T follicular helper cell (primary cell): ENCODE results near the gene PALM3.

Experiments
- DNase-seq: peaks from one replicate; pipeline ENCODE4 v3.0.0-alpha.2; 2020; ENCODE audit warnings: low read depth

The PALM3 gene

DNA sequence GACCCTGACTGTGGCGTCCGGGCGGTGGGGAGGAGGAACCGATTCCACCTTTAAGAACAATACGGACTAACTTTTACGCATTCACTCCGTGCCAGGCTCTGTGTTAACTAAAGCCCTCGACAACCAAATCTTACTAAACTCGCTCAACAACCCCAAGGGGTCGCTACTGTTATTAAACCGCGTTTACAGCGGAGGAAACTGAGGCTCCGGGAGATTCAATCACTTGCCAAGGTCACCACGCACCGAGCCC, 27.5 kb upstream of the PALM3 start:
- no peak for DNase-seq

- DNase-seq, result no peak
These were observed 26.9 kb upstream of the PALM3 start for GRCh38 chr19:14088634-14089411.

- DNase-seq, result no peak
These were observed 24.2 kb upstream of the PALM3 start for GRCh38 chr19:14086098-14086497.

GRCh38 chr19:14085309-14085995, 23.6 kb upstream of the PALM3 start, which contains the start of gene C19orf67:
C19orf67 (minus strand) TSS chr19:14085783; CDS start chr19:14085627, 156 bp downstream.
- no peak for DNase-seq

GRCh38 chr19:14082675-14082960, 20.7 kb upstream of the PALM3 start:
- DNase-seq, result no peak

DNA sequence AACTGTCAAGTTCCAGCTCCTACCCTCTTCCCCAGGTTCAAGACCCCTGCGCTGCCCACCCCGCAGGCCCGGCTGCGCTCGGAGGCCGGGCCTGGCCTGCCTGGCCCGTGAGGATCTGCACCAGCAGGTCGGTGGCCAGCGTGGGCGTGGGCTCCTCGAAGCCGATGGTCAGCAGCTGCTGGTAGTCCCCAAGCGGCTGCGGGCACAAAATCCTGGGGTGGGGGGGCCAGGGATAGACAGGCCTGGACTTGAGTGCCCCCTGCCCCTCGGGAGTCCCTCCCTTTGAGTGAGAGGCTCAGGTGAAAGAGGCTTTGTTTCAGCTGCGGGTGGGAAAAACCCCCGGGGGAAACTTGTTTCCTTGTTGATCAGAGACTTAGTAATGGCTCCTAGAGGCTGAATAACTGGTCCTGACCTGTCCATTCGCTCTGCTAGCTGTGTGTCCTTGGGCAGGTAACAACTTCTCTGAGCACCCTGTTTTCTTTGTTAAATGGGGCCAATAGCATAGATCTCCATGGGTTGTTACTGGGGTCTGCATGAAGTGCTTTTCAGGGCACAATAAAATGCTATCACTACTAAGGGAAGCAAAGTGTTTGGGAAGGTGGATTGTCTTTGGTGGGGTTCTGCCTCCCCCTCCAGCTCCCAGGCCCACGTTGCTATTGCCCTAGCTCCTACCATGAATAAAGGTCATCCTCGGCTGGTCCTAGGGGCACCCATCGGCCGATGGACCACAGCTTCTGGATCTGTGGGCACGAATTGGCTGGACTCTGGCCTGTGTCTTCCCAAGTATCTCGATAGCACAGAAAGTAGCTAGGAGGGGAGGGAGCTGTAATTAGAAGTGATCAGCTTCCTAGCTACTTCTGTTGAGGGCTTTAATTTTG, 20.2 kb upstream of the PALM3 start:
- no peak for DNase-seq

GRCh38 chr19:14080887-14081796, 19.3 kb upstream of the PALM3 start:
- DNase-seq, result peak; percentile 99

DNA sequence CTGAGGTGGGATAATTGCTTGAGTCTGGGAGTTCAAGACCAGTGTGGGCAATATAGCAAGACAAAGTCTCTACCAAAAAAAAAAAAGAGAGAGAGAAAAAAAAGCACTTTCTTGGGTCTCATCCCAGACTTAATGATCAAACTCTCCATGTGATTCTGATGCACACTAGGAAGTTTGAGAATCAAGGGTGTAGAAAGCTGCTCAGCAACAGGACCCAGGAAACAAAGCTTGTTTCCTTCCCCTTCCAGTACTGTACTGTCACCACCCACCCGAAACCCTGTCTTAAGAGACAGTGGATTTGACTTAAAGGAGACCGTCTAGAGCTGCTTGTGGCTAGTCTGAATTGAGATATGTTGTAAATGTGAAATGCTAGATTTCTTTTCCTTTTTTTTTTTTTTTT, 16.5 kb upstream of the PALM3 start:
- no peak for DNase-seq

DNA sequence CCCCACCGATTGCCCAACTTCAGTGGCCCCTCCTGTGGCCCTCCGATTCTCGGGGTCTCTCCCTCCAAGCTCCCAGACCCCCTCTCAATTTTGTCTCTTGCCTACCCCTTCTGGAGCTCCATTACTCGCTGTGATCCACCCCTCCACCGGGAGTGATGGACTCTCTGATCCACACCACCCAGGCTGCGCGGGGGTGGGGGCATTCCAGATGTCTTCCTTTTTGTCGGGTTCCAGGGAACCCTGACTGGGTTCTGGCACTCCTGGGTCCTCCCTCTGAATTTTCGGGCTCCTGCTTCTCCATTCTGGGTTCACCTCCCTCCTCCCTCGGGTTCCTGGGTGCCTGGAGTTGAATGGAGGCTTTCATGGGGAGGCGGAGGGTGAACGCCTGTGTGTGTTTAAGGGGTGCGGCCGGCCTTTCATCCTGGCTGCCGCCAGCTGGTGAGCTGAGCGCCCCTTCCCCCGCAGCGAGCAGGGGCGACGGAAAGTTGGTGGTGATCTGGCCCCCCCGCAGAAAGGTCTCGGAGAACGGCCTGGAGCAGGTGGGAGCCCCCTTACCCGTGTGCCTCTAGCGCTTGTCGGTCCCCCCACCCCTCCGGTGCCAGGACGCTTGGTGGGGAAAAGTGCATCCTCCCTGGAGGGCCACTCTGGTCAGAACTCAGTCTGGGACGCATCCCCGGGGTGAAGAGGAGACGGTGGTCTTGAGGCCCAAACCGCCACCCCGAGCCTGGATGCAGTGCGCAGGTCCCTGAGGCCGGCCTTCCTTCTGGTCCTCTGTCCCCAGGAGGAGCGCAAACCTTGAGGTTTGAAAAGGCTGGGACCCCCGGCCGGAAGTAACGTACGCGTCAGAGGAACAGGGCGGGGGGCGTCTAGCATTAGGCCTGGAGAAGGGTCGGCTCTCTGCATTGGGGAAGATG, 12.3 kb upstream of the PALM3 start:
- no peak for DNase-seq

GRCh38 chr19:14073261-14073924, 11.5 kb upstream of the PALM3 start:
- peak; percentile 59 for DNase-seq

- no peak for DNase-seq
These were observed 10.8 kb upstream of the PALM3 start, which contains the start of gene MISP3 for GRCh38 chr19:14072535-14073260. MISP3 (plus strand) TSS chr19:14072786; CDS start chr19:14073310, 524 bp downstream.

DNA sequence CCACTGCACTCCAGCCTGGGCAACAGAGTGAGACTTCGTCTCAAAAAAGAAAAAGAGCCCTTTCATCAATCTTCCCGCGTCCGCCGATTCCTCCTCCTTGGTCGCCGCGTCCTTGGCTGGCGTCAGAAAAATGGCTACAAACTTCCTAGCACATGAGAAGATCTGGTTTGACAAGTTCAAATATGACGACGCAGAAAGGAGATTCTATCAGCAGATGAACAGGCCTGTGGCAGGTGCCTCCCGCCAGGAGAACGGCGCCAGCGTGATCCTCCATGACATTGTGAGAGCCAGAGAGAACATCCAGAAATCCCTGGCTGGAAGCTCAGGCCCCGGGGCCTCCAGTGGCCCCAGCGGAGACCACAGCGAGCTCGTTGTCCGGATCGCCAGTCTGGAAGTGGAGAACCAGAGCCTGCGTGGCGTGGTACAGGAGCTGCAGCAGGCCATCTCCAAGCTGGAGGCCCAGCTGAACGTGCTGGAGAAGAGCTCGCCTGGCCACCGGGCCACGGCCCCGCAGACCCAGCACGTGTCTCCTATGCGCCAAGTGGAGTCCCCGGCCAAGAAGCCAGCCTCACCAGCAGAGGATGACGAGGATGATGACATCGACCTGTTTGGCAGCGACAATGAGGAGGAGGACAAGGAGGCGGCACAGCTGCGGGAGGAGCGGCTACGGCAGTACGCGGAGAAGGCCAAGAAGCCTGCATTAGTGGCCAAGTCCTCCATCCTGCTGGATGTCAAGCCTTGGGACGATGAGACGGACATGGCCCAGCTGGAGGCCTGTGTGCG, 8.6 kb upstream of the PALM3 start:
- no peak for DNase-seq

DNA sequence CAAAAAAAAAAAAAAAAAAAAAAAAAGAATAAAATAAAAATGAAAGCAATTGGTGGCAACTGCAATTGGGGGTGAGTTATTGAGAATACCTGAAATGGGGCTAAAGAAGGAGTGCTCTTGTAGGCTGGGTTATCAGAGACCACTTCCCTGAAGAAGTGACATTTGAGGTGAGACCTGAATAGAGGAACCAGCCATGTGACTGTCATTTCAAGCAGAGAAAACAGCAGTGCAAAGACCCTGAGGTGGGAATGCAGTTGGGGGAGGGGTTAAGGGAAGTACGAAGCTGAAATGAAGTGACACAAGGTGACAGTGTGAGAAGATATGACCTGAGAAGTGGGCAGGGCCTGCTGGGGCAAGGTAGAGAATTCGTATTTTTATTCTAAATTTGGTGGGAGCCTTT, 4.3 kb upstream of the PALM3 start:
- DNase-seq, result no peak

DNA sequence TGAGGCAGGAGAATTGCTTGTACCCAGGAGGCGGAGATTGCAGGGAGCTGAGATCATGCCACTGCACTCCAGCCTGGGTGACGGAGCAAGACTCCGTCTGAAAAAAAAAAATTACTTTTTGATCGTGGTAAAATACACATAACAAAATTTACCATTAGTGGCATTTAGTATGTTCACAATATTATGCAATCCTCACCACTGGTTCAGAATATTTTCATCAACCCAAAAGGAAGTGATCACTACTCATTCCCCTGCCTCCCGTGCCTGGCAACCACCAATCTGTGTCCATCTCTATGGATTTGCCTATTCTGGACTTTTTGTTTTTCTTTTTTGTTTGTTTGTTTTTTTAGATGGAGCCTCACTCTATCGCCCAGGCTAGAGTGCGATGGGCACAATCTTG, 1.2 kb upstream of the PALM3 start:
- DNase-seq, result no peak

- no peak for DNase-seq
These were observed 631 bp upstream of the PALM3 start for GRCh38 chr19:14062558-14062855.

DNA sequence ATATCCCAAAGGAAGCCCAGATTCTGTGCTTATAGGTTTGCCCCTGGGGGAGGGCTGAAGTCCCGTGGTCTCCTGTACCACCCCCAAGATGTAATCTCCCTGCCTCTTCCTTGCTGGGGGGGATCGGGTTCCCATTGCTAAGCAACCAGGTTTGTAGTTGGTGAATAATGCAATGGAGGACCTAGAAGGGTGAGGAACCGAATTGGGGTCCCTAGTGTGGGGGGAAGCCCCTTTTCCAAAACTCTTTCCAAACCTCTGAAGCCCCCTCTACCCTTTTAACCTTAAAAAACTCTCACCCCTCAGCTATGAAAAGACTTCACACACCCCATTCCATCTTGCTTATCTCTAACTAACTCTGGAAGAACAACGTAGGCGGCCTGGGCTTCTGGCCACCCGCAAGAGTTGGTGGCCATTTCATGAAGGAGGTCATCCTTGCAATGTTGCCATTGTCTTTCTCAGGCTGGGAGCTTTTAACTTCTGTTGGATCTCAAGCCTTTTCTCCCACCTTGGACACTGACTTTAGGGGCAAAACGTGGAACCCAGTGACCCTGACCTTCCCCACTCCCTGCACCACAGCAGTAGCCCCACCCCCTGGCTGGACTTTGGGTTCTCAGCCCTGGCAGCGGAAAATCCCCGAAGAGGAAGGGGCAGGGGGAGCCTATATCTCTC, 661 bp downstream of the PALM3 start:
- no peak for DNase-seq

- no peak for DNase-seq
These were observed 2.2 kb downstream of the PALM3 start for GRCh38 chr19:14059652-14060155.

GRCh38 chr19:14059093-14059480, 2.8 kb downstream of the PALM3 start:
- DNase-seq, result no peak
